ENCODE measurements around the gene CHMP4B. TPM values are rescaled to one million over a fixed set of nuclear protein-coding genes. Genes with fewer than 3 reads are reported as not detected.

CHMP4B gene
- total and polyA plus RNA-seq, 4 donors, result 2.7 to 37.2 (median 17.2) TPM

GRCh38 chr20:33822423-33822822 lies 11.3 kb downstream of the CHMP4B start:
- no peaks in the 10 kb centered on the region for H3K36me3 ChIP-seq (ENCODE audit: control insufficient read depth in 4 of 4, insufficient read depth in 3 of 4, low read depth in 1 of 4, low read length in 3 of 4)
- H3K9me3 ChIP-seq (ENCODE audit: control insufficient read depth in 4 of 4, low read length in 3 of 4), result no peaks in the 10 kb centered on the region
- no peak overlapping the region for H3K4me3 ChIP-seq (ENCODE audit: low read depth in 1 of 3, low read length in 3 of 3)
- TF ChIP-seq JUND (IDR thresholded peaks at IDR 0.05) (no peak), RAD21 (IDR thresholded peaks at IDR 0.05) (no peak), SP1 (IDR thresholded peaks at IDR 0.05) (no peak), EGR1 (IDR thresholded peaks at IDR 0.05; ENCODE audit: low read depth in 2 of 2) (no peak), FOXA1 (IDR thresholded peaks at IDR 0.05) (no peak), NR2F2 (IDR thresholded peaks at IDR 0.05) (no peak), GABPA (IDR thresholded peaks at IDR 0.05 in 1 of 2, conservative IDR thresholded peaks at IDR 0.05 in 1 of 2) (no peak), RXRA (IDR thresholded peaks at IDR 0.05) (no peak), HNF4G (IDR thresholded peaks at IDR 0.05) (no peak), CTCF (IDR thresholded peaks at IDR 0.05; ENCODE audit: low read depth, low read length, missing input control) (no peak), TAF1 (conservative IDR thresholded peaks at IDR 0.05) (no peak), FOXA2 (IDR thresholded peaks at IDR 0.05) (no peak), HNF4A (conservative IDR thresholded peaks at IDR 0.05) (no peak)
- TF ChIP-seq, protein P1, sequence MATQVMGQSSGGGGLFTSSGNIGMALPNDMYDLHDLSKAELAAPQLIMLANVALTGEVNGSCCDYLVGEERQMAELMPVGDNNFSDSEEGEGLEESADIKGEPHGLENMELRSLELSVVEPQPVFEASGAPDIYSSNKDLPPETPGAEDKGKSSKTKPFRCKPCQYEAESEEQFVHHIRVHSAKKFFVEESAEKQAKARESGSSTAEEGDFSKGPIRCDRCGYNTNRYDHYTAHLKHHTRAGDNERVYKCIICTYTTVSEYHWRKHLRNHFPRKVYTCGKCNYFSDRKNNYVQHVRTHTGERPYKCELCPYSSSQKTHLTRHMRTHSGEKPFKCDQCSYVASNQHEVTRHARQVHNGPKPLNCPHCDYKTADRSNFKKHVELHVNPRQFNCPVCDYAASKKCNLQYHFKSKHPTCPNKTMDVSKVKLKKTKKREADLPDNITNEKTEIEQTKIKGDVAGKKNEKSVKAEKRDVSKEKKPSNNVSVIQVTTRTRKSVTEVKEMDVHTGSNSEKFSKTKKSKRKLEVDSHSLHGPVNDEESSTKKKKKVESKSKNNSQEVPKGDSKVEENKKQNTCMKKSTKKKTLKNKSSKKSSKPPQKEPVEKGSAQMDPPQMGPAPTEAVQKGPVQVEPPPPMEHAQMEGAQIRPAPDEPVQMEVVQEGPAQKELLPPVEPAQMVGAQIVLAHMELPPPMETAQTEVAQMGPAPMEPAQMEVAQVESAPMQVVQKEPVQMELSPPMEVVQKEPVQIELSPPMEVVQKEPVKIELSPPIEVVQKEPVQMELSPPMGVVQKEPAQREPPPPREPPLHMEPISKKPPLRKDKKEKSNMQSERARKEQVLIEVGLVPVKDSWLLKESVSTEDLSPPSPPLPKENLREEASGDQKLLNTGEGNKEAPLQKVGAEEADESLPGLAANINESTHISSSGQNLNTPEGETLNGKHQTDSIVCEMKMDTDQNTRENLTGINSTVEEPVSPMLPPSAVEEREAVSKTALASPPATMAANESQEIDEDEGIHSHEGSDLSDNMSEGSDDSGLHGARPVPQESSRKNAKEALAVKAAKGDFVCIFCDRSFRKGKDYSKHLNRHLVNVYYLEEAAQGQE (IDR thresholded peaks at IDR 0.05), result no peak
- no peaks in the 10 kb centered on the region for H3K27me3 ChIP-seq (ENCODE audit: control insufficient read depth in 4 of 4, insufficient read depth in 4 of 4, low read length in 3 of 4)
- WGBS, result 96% methylated on average over 5 of the region's 5 CpGs
- DNase-seq (ENCODE audit: low spot score), result no peak
- no peak overlapping the region for H3K9ac ChIP-seq (ENCODE audit: low read depth in 1 of 2, low read length in 2 of 2)
- no peak overlapping the region for H3K27ac ChIP-seq (ENCODE audit: low read depth in 1 of 2, low read length in 2 of 2)
- peaks cover 8 to 34% (median 23%) of the 10 kb centered on the region in 4 donors for H3K4me1 ChIP-seq (ENCODE audit: control insufficient read depth in 4 of 4, insufficient read depth in 4 of 4, low read length in 3 of 4)

- no peak overlapping the region for H3K27ac ChIP-seq (ENCODE audit: low read depth in 1 of 2, low read length in 2 of 2)
- no peak overlapping the region for H3K9ac ChIP-seq (ENCODE audit: low read depth in 1 of 2, low read length in 2 of 2)
- H3K4me3 ChIP-seq (ENCODE audit: low read depth in 1 of 3, low read length in 3 of 3), result no peak overlapping the region
- H3K27me3 ChIP-seq (ENCODE audit: control insufficient read depth in 4 of 4, insufficient read depth in 4 of 4, low read length in 3 of 4), result no peaks in the 10 kb centered on the region
- no peak for DNase-seq (ENCODE audit: low spot score)
- no peaks in the 10 kb centered on the region for H3K9me3 ChIP-seq (ENCODE audit: control insufficient read depth in 4 of 4, low read length in 3 of 4)
- H3K36me3 ChIP-seq (ENCODE audit: control insufficient read depth in 4 of 4, insufficient read depth in 3 of 4, low read depth in 1 of 4, low read length in 3 of 4), result no peaks in the 10 kb centered on the region
- TF ChIP-seq, protein P2, sequence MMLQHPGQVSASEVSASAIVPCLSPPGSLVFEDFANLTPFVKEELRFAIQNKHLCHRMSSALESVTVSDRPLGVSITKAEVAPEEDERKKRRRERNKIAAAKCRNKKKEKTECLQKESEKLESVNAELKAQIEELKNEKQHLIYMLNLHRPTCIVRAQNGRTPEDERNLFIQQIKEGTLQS (IDR thresholded peaks at IDR 0.05), result no peak
- WGBS, result 97% methylated on average over 5 of the region's 5 CpGs
- peaks cover 11 to 32% (median 23%) of the 10 kb centered on the region in 4 donors for H3K4me1 ChIP-seq (ENCODE audit: control insufficient read depth in 4 of 4, insufficient read depth in 4 of 4, low read length in 3 of 4)
Observed at GRCh38 chr20:33822991-33823390, 11.8 kb downstream of the CHMP4B start.

Data from liver (tissue), 9 donors.